IPS-20b (cell line): ENCODE measurements around the gene GALNT15.

Source experiments
- H3K27ac ChIP-seq: one replicate; pipeline ENCODE4 v1.5.1; 2013; ENCODE audit warnings: low read length
- H3K27me3 ChIP-seq: 2 replicates; pipeline ENCODE4 v1.6.1; 2013; ENCODE audit warnings: mild to moderate bottlenecking, low read length, inconsistent platforms; ENCODE audit not compliant: insufficient read depth
- H3K36me3 ChIP-seq: 2 replicates; pipeline ENCODE4 v1.6.1; 2013; ENCODE audit warnings: low read depth, mild to moderate bottlenecking, inconsistent platforms, low read length, moderate library complexity; ENCODE audit not compliant: insufficient read depth
- H3K4me1 ChIP-seq: 2 replicates; pipeline ENCODE4 v1.6.1; 2013; ENCODE audit warnings: mild to moderate bottlenecking, control low read depth, inconsistent platforms, low read length, moderate library complexity; ENCODE audit not compliant: insufficient read depth
- H3K4me3 ChIP-seq: 2 replicates; pipeline ENCODE4 v1.5.1; 2013; ENCODE audit warnings: mild to moderate bottlenecking, low read length, inconsistent platforms
- H3K9ac ChIP-seq: 2 replicates; pipeline ENCODE4 v1.6.1; 2013; ENCODE audit warnings: low read depth, mild to moderate bottlenecking, inconsistent platforms, low read length, moderate library complexity
- H3K9me3 ChIP-seq: 2 replicates; pipeline ENCODE4 v1.6.1; 2013; ENCODE audit warnings: mild to moderate bottlenecking, low read depth, low read length, inconsistent platforms; ENCODE audit not compliant: insufficient read depth

Gene GALNT15

GRCh38 chr3:16234281-16234680, 59.8 kb downstream of the GALNT15 start:
- Histone ChIP-seq H3K4me1 (no peaks in the 10 kb centered on the region), H3K9ac (no peak overlapping the region), H3K27ac (no peak overlapping the region), H3K36me3 (no peaks in the 10 kb centered on the region), H3K4me3 (no peak overlapping the region), H3K9me3 (no peaks in the 10 kb centered on the region), H3K27me3 (no peaks in the 10 kb centered on the region)

GRCh38 chr3:16236030-16236639, 61.7 kb downstream of the GALNT15 start:
- Histone ChIP-seq H3K27ac (no peak overlapping the region), H3K9ac (no peak overlapping the region), H3K4me1 (no peaks in the 10 kb centered on the region), H3K36me3 (no peaks in the 10 kb centered on the region), H3K9me3 (no peaks in the 10 kb centered on the region), H3K4me3 (no peak overlapping the region), H3K27me3 (no peaks in the 10 kb centered on the region)

GRCh38 chr3:16236856-16237393, 62.4 kb downstream of the GALNT15 start:
- no peaks in the 10 kb centered on the region for H3K36me3 ChIP-seq
- no peak overlapping the region for H3K4me3 ChIP-seq
- no peaks in the 10 kb centered on the region for H3K4me1 ChIP-seq
- H3K9ac ChIP-seq: no peak overlapping the region
- H3K27ac ChIP-seq: no peak overlapping the region
- no peaks in the 10 kb centered on the region for H3K27me3 ChIP-seq
- H3K9me3 ChIP-seq: no peaks in the 10 kb centered on the region

- Histone ChIP-seq H3K27ac (no peak overlapping the region), H3K4me1 (no peaks in the 10 kb centered on the region), H3K9me3 (no peaks in the 10 kb centered on the region), H3K27me3 (no peaks in the 10 kb centered on the region), H3K4me3 (no peak overlapping the region), H3K9ac (no peak overlapping the region), H3K36me3 (no peaks in the 10 kb centered on the region)
Observed at GRCh38 chr3:16239086-16239770, 64.7 kb downstream of the GALNT15 start.

GRCh38 chr3:16239780-16240179, 65.3 kb downstream of the GALNT15 start:
- Histone ChIP-seq H3K4me1 (no peaks in the 10 kb centered on the region), H3K27ac (no peak overlapping the region), H3K36me3 (no peaks in the 10 kb centered on the region), H3K4me3 (no peak overlapping the region), H3K27me3 (no peaks in the 10 kb centered on the region), H3K9me3 (no peaks in the 10 kb centered on the region), H3K9ac (no peak overlapping the region)

GRCh38 chr3:16240229-16241023, 65.9 kb downstream of the GALNT15 start:
- Histone ChIP-seq H3K9ac (no peak overlapping the region), H3K9me3 (no peaks in the 10 kb centered on the region), H3K4me1 (no peaks in the 10 kb centered on the region), H3K36me3 (no peaks in the 10 kb centered on the region), H3K27ac (no peak overlapping the region), H3K4me3 (no peak overlapping the region), H3K27me3 (no peaks in the 10 kb centered on the region)

GRCh38 chr3:16241225-16241624, 66.7 kb downstream of the GALNT15 start:
- no peak overlapping the region for H3K27ac ChIP-seq
- no peaks in the 10 kb centered on the region for H3K27me3 ChIP-seq
- no peak overlapping the region for H3K4me3 ChIP-seq
- no peaks in the 10 kb centered on the region for H3K36me3 ChIP-seq
- H3K4me1 ChIP-seq: no peaks in the 10 kb centered on the region
- no peaks in the 10 kb centered on the region for H3K9me3 ChIP-seq
- H3K9ac ChIP-seq: no peak overlapping the region

- no peak overlapping the region for H3K9ac ChIP-seq
- no peak overlapping the region for H3K4me3 ChIP-seq
- no peaks in the 10 kb centered on the region for H3K36me3 ChIP-seq
- H3K9me3 ChIP-seq: no peaks in the 10 kb centered on the region
- no peak overlapping the region for H3K27ac ChIP-seq
- no peaks in the 10 kb centered on the region for H3K27me3 ChIP-seq
- no peaks in the 10 kb centered on the region for H3K4me1 ChIP-seq
Observed at GRCh38 chr3:16242177-16242576, 67.7 kb downstream of the GALNT15 start.

- no peak overlapping the region for H3K27ac ChIP-seq
- no peaks in the 10 kb centered on the region for H3K9me3 ChIP-seq
- H3K27me3 ChIP-seq: no peaks in the 10 kb centered on the region
- H3K36me3 ChIP-seq: no peaks in the 10 kb centered on the region
- H3K4me1 ChIP-seq: no peaks in the 10 kb centered on the region
- H3K4me3 ChIP-seq: no peak overlapping the region
- no peak overlapping the region for H3K9ac ChIP-seq
Observed at GRCh38 chr3:16243706-16244490, 69.4 kb downstream of the GALNT15 start.

GRCh38 chr3:16245609-16246008, 71.1 kb downstream of the GALNT15 start:
- no peak overlapping the region for H3K9ac ChIP-seq
- no peak overlapping the region for H3K4me3 ChIP-seq
- no peaks in the 10 kb centered on the region for H3K9me3 ChIP-seq
- no peaks in the 10 kb centered on the region for H3K36me3 ChIP-seq
- no peaks in the 10 kb centered on the region for H3K27me3 ChIP-seq
- no peak overlapping the region for H3K27ac ChIP-seq
- H3K4me1 ChIP-seq: no peaks in the 10 kb centered on the region

- Histone ChIP-seq H3K27me3 (no peaks in the 10 kb centered on the region), H3K36me3 (no peaks in the 10 kb centered on the region), H3K9ac (no peak overlapping the region), H3K4me1 (no peaks in the 10 kb centered on the region), H3K27ac (no peak overlapping the region), H3K9me3 (no peaks in the 10 kb centered on the region), H3K4me3 (no peak overlapping the region)
Observed at GRCh38 chr3:16247282-16248061, 73.0 kb downstream of the GALNT15 start.
